ENCODE data around the gene BAX.
"Not testable (repeated sequence)": the region's sequence is repeated elsewhere in the genome, so short reads cannot be mapped to it uniquely, and the experiment has no call there.

The BAX gene

GRCh38 chr19:48954595-48955307, at the start of gene BAX:
TSS of gene BAX (plus strand) at chr19:48954875. CDS start at chr19:48954929, 54 bp downstream.
- Mint-ChIP-seq H3K4me3 (peak within 1 kb of the TSS; percentile 88), H3K4me1 (peaks cover 23% of the 10 kb centered on the region), H3K9me3 (no peaks in the 10 kb centered on the region), H3K27me3 (ENCODE audit: low read depth, poor library complexity) (peaks cover 22% of the 10 kb centered on the region), H3K36me3 (ENCODE audit: low read depth) (peaks cover 35% of the 10 kb centered on the region), H3K27ac (peak within 1 kb of the TSS; percentile 42)
- no peak for TF ChIP-seq CTCF (IDR thresholded peaks at IDR 0.05)
- peak; percentile 98 for DNase-seq

- H3K27me3 Mint-ChIP-seq (ENCODE audit: low read depth, poor library complexity): peaks cover 3% of the 10 kb centered on the region
- H3K4me3 Mint-ChIP-seq: no peak overlapping the region
- TF ChIP-seq CTCF (IDR thresholded peaks at IDR 0.05): no peak
- H3K36me3 Mint-ChIP-seq (ENCODE audit: low read depth): peaks cover 67% of the 10 kb centered on the region
- H3K4me1 Mint-ChIP-seq: peaks cover 11% of the 10 kb centered on the region
- H3K9me3 Mint-ChIP-seq: no peaks in the 10 kb centered on the region
- no peak for DNase-seq
- H3K27ac Mint-ChIP-seq: no peak overlapping the region
Observed at GRCh38 chr19:48905664-48906063, 49.0 kb upstream of the BAX start.

GRCh38 chr19:48906324-48906723, 48.4 kb upstream of the BAX start:
- DNase-seq: no peak
- peaks cover 73% of the 10 kb centered on the region for H3K36me3 Mint-ChIP-seq (ENCODE audit: low read depth)
- no peaks in the 10 kb centered on the region for H3K9me3 Mint-ChIP-seq
- H3K4me3 Mint-ChIP-seq: no peak overlapping the region
- no peak for TF ChIP-seq CTCF (IDR thresholded peaks at IDR 0.05)
- peaks cover 3% of the 10 kb centered on the region for H3K27me3 Mint-ChIP-seq (ENCODE audit: low read depth, poor library complexity)
- peaks cover 5% of the 10 kb centered on the region for H3K4me1 Mint-ChIP-seq
- H3K27ac Mint-ChIP-seq: no peak overlapping the region

- no peaks in the 10 kb centered on the region for H3K9me3 Mint-ChIP-seq
- peaks cover under 1% of the 10 kb centered on the region for H3K27me3 Mint-ChIP-seq (ENCODE audit: low read depth, poor library complexity)
- no peak for DNase-seq
- peaks cover 75% of the 10 kb centered on the region for H3K36me3 Mint-ChIP-seq (ENCODE audit: low read depth)
- no peak overlapping the region for H3K4me3 Mint-ChIP-seq
- H3K27ac Mint-ChIP-seq: no peak overlapping the region
- H3K4me1 Mint-ChIP-seq: no peaks in the 10 kb centered on the region
- TF ChIP-seq CTCF (IDR thresholded peaks at IDR 0.05): no peak
Observed at GRCh38 chr19:48907671-48908070, 47.0 kb upstream of the BAX start.

- not testable (repeated sequence) for H3K4me3 Mint-ChIP-seq; DNase-seq; H3K4me1 Mint-ChIP-seq; H3K9me3 Mint-ChIP-seq; H3K27me3 Mint-ChIP-seq (ENCODE audit: low read depth, poor library complexity)
- peaks cover 83% of the 10 kb centered on the region for H3K36me3 Mint-ChIP-seq (ENCODE audit: low read depth)
- H3K27ac Mint-ChIP-seq: peak overlapping the region; percentile 22
Observed at GRCh38 chr19:48909424-48910077, 45.1 kb upstream of the BAX start.

GRCh38 chr19:48910803-48911202, 43.9 kb upstream of the BAX start:
- no peaks in the 10 kb centered on the region for H3K9me3 Mint-ChIP-seq
- no peak overlapping the region for H3K27ac Mint-ChIP-seq
- no peak overlapping the region for H3K4me3 Mint-ChIP-seq
- no peaks in the 10 kb centered on the region for H3K4me1 Mint-ChIP-seq
- H3K27me3 Mint-ChIP-seq (ENCODE audit: low read depth, poor library complexity): peaks cover 2% of the 10 kb centered on the region
- peaks cover 75% of the 10 kb centered on the region for H3K36me3 Mint-ChIP-seq (ENCODE audit: low read depth)
- TF ChIP-seq CTCF (IDR thresholded peaks at IDR 0.05): no peak
- no peak for DNase-seq

All from nephron progenitor cell (in vitro differentiated cells).